HFFc6 (cell line): ENCODE measurements around the gene MAP4K4. TPM values are rescaled to one million over a fixed set of nuclear protein-coding genes. Genes with fewer than 3 reads are reported as not detected.

Experiments used
- DNase-seq: peaks from one replicate; pipeline ENCODE4 v3.0.0-alpha.2; 2018
- H3K27ac Mint-ChIP-seq: 2 replicates; pipeline ENCODE4 v1.8.0; 2020; ENCODE audit warnings: mild to moderate bottlenecking, mixed read lengths
- H3K27me3 Mint-ChIP-seq: 2 replicates; pipeline ENCODE4 v1.8.0; 2021; ENCODE audit warnings: mild to moderate bottlenecking, moderate library complexity, mixed read lengths; ENCODE audit not compliant: insufficient read depth
- H3K36me3 Mint-ChIP-seq: 2 replicates; pipeline ENCODE4 v1.8.0; 2021; ENCODE audit warnings: low read depth, mixed read lengths
- H3K4me1 Mint-ChIP-seq: 2 replicates; pipeline ENCODE4 v1.8.0; 2020; ENCODE audit warnings: low read depth, mixed read lengths
- H3K4me3 Mint-ChIP-seq: 2 replicates; pipeline ENCODE4 v1.8.0; 2020; ENCODE audit warnings: mild to moderate bottlenecking, moderate library complexity, mixed read lengths
- H3K9me3 Mint-ChIP-seq: 2 replicates; pipeline ENCODE4 v1.8.0; 2020; ENCODE audit warnings: mild to moderate bottlenecking, mixed read lengths
- CTCF ChIP-seq: fragments of 200-600 bp; sonication (generic); IDR thresholded peaks from 2 replicates; pipeline ENCODE4 v1.5.0; 2021; ENCODE audit warnings: antibody characterized with exemption, mild to moderate bottlenecking
- total RNA-seq, 6 experiments: library from RNA; stranded (reverse); fragmentation: NEBNext Ultra II Directional; extraction: Animal tissue kit (Norgen Biotek cat#: 25700); gene quantifications; 2 replicates in 1 of 6; 3 replicates in 5 of 6; pipeline ENCODE4 v1.2.3, GENCODE V29; 2021

Gene MAP4K4
- total RNA-seq, 6 experiments from 2014 or later = 103 to 124 (median 121) TPM

GRCh38 chr2:101706121-101706818 is 8.8 kb downstream of the MAP4K4 start:
- DNase-seq = no peak
- Mint-ChIP-seq H3K27me3 (peaks cover 1% of the 10 kb centered on the region; the same call in 1 of the 2 replicates), H3K4me1 (peaks cover 81% of the 10 kb centered on the region), H3K9me3 (peaks cover 5% of the 10 kb centered on the region; the same call in 1 of the 2 replicates), H3K4me3 (no peak overlapping the region), H3K27ac (peak overlapping the region; percentile 94), H3K36me3 (peaks cover 36% of the 10 kb centered on the region)
- TF ChIP-seq CTCF = no peak

- no peak for DNase-seq
- H3K9me3 Mint-ChIP-seq = peaks cover 5% of the 10 kb centered on the region; the same call in 1 of the 2 replicates
- peaks cover 1% of the 10 kb centered on the region; the same call in 1 of the 2 replicates for H3K27me3 Mint-ChIP-seq
- no peak for TF ChIP-seq CTCF
- peaks cover 32% of the 10 kb centered on the region for H3K36me3 Mint-ChIP-seq
- H3K4me1 Mint-ChIP-seq = peaks cover 87% of the 10 kb centered on the region
- peak overlapping the region; percentile 94; the same call in 1 of the 2 replicates for H3K27ac Mint-ChIP-seq
- no peak overlapping the region for H3K4me3 Mint-ChIP-seq
Observed at GRCh38 chr2:101706819-101707177, 9.3 kb downstream of the MAP4K4 start.

GRCh38 chr2:101710036-101710435 is 12.5 kb downstream of the MAP4K4 start:
- H3K27me3 Mint-ChIP-seq = no peaks in the 10 kb centered on the region
- no peak for TF ChIP-seq CTCF
- peaks cover 58% of the 10 kb centered on the region for H3K4me1 Mint-ChIP-seq

GRCh38 chr2:101710471-101711318 is 13.2 kb downstream of the MAP4K4 start:
- H3K27me3 Mint-ChIP-seq = no peaks in the 10 kb centered on the region
- peak overlapping the region; percentile 53 for H3K27ac Mint-ChIP-seq
- peak; percentile 25 for DNase-seq
- no peak overlapping the region for H3K4me3 Mint-ChIP-seq
- peaks cover 52% of the 10 kb centered on the region for H3K4me1 Mint-ChIP-seq
- TF ChIP-seq CTCF = no peak
- H3K36me3 Mint-ChIP-seq = peaks cover 9% of the 10 kb centered on the region
- H3K9me3 Mint-ChIP-seq = no peaks in the 10 kb centered on the region

More at GRCh38 chr2:101710036-101710435, 12.5 kb downstream of the MAP4K4 start:
- Mint-ChIP-seq H3K36me3 (peaks cover 9% of the 10 kb centered on the region), H3K9me3 (no peaks in the 10 kb centered on the region), H3K4me3 (no peak overlapping the region), H3K27ac (peak overlapping the region; percentile 53)
- no peak for DNase-seq

GRCh38 chr2:101714118-101714517 is 16.6 kb downstream of the MAP4K4 start:
- H3K36me3 Mint-ChIP-seq = peaks cover under 1% of the 10 kb centered on the region; the same call in 1 of the 2 replicates
- no peak overlapping the region for H3K4me3 Mint-ChIP-seq
- no peak overlapping the region for H3K27ac Mint-ChIP-seq
- no peak for DNase-seq
- no peaks in the 10 kb centered on the region for H3K27me3 Mint-ChIP-seq
- TF ChIP-seq CTCF = no peak
- no peaks in the 10 kb centered on the region for H3K9me3 Mint-ChIP-seq
- H3K4me1 Mint-ChIP-seq = peaks cover 52% of the 10 kb centered on the region
